Measurements from ENCODE around the gene ORC4. TPM values are rescaled to one million over a fixed set of nuclear protein-coding genes. Genes with fewer than 3 reads are reported as not detected.

Gene ORC4
- total and polyA plus RNA-seq, 8 donors, result 4.8 to 27.6 (median 15.5) TPM

DNA sequence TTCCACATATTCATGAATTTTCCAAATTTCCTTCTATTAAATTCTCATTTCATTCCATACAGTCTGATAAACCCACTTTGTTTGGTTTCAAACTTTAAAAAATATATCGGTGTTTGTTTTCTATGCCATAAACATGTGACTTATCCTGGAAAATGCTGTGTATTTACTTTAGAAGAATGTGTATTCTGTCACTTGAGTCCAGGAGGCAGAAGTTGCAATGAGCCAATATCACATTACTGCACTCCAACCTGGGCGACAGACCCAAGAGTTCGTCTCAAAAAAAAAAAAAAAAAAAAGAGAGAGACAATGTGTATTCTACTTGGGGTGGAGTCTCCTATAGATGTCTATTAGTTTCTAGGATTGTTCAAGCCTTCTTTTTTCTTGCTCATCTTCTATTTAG lies 32.1 kb upstream of the ORC4 start:
- no peaks in the 10 kb centered on the region for H3K36me3 ChIP-seq
- FAIRE-seq, result no peak
- 98 to 99% methylated on average over 3 of the region's 3 CpGs for WGBS, 2 donors
- TF ChIP-seq, protein P1, sequence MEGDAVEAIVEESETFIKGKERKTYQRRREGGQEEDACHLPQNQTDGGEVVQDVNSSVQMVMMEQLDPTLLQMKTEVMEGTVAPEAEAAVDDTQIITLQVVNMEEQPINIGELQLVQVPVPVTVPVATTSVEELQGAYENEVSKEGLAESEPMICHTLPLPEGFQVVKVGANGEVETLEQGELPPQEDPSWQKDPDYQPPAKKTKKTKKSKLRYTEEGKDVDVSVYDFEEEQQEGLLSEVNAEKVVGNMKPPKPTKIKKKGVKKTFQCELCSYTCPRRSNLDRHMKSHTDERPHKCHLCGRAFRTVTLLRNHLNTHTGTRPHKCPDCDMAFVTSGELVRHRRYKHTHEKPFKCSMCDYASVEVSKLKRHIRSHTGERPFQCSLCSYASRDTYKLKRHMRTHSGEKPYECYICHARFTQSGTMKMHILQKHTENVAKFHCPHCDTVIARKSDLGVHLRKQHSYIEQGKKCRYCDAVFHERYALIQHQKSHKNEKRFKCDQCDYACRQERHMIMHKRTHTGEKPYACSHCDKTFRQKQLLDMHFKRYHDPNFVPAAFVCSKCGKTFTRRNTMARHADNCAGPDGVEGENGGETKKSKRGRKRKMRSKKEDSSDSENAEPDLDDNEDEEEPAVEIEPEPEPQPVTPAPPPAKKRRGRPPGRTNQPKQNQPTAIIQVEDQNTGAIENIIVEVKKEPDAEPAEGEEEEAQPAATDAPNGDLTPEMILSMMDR (IDR thresholded peaks at IDR 0.05), result no peak
- H3K27me3 ChIP-seq, result no peaks in the 10 kb centered on the region
- ATAC-seq, result no peak
- DNase-seq, result no peak
- intact Hi-C loops (cut with DNase I), result no loop called here
- no peak overlapping the region for H3K4me3 ChIP-seq
- no peak overlapping the region for H3K27ac ChIP-seq
- H3K9me3 ChIP-seq, result no peaks in the 10 kb centered on the region
- peaks cover 0 to 2% (median 0%) of the 10 kb centered on the region in 3 donors for H3K4me1 ChIP-seq

DNA sequence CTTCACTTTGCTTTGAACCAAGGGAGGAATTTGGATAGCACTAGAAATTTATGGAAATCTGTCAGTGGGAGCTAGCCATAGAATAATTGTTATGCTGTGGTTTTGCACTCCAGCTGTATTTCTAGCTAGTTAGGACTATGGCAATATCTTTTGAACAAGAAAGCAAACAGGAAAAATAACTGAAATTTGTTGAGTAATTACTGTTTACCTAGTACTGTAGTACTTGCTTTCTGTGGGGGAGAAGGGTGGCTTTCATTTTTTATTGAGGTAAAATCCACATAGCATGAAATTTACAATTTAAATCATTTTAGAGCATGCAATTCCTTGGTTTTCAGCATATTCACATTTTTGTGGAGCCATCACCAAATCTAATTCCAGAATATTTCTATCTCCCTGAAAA lies 28.7 kb upstream of the ORC4 start:
- intact Hi-C loops (cut with DNase I), result no loop called here
- Histone ChIP-seq H3K27ac (no peak overlapping the region), H3K9me3 (no peaks in the 10 kb centered on the region), H3K27me3 (no peaks in the 10 kb centered on the region), H3K36me3 (no peaks in the 10 kb centered on the region), H3K4me1 (no peaks in the 10 kb centered on the region), H3K4me3 (no peak overlapping the region)
- ATAC-seq (no peak), DNase-seq (no peak), FAIRE-seq (no peak)
- TF ChIP-seq, protein P1 (IDR thresholded peaks at IDR 0.05), result no peak

DNA sequence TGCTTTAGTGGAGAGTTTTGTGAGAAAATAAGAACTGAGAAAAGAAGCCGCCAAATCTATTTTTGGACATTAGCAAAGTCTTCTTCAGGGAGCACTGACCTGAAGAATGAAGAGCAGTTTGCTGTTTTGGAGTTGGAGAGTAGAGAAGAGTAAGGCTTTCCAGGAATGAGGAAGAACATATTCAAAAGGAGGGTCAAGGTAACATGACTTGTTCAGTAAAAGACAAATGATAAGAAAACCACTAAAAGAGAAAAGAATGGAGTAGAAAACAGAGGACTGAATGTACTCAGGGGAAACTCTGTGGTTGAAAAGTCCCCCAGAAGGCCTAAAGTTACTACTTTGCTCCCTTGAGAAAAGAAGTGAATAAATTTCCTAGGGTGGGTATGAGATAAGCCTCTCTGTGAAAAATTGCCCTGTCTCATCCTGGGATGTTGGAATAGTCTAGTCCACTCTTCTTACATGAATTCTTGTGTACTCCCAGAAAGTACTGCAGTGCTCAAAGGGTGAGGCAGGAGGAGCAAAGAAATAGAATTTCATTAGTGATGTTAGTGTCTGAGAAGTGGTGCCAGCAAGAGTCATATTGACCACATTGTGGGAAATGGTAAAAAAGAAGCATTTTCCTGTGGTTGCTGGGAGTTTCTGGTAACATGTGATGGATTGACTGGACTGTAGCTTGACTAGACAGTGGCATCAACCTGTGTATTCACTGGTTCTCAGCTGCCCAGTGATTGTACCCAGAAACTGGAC lies 28.1 kb upstream of the ORC4 start:
- intact Hi-C loops (cut with DNase I), result no loop called here
- ATAC-seq, result no peak
- Histone ChIP-seq H3K9me3 (no peaks in the 10 kb centered on the region), H3K27ac (no peak overlapping the region), H3K4me1 (no peaks in the 10 kb centered on the region), H3K4me3 (no peak overlapping the region), H3K27me3 (no peaks in the 10 kb centered on the region), H3K36me3 (no peaks in the 10 kb centered on the region)
- TF ChIP-seq, protein P1 (IDR thresholded peaks at IDR 0.05), result no peak
- no peak for DNase-seq
- FAIRE-seq, result no peak
- WGBS, 2 donors, result 95 to 97% methylated on average over 1 of the region's 1 CpG

DNA sequence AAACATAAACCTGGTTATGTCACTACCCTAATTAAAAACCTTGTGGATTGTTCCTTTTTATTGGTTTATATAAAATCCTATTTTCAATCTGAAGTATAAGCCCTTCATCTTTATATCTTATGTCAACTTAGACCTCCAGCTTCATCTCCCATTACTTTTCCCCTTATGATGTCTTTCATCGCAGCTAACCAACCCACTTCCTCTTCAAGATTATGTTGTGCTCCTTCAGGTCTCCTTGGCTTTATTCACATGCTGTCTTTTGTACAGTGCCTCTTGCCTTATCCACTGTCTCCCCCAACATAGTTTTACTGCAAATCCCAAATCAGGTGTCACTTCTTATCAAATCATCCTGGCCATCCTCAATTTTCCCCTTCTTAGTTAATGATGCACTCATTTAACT lies 26.3 kb upstream of the ORC4 start:
- Histone ChIP-seq H3K9me3 (no peaks in the 10 kb centered on the region), H3K36me3 (no peaks in the 10 kb centered on the region), H3K4me3 (no peak overlapping the region), H3K27ac (no peak overlapping the region), H3K27me3 (no peaks in the 10 kb centered on the region), H3K4me1 (no peaks in the 10 kb centered on the region)
- intact Hi-C loops (cut with DNase I), result no loop called here
- FAIRE-seq (no peak), ATAC-seq (no peak), DNase-seq (no peak)
- WGBS, 2 donors, result 95% methylated on average over 1 of the region's 1 CpG
- TF ChIP-seq, protein P1 (IDR thresholded peaks at IDR 0.05), result no peak

DNA sequence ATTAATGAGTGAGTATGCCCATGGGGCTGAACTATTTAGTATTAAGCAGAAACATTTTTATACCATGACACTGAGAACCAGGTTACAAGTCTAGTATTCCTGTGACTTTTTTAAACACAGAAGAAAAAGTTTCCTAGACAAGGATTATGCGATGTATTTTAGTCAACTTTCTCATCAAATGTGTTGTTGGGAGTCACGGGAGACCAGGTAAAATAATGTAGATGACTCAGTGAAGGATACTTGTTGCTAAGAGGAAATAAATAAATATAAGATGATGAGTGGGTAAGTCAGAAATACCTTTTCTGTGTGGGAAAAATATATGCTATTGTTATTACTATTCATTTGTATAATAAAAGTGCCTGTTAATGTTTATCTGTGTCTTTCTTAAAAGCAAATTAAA lies 23.8 kb upstream of the ORC4 start:
- H3K27me3 ChIP-seq, result no peaks in the 10 kb centered on the region
- TF ChIP-seq, protein P1 (IDR thresholded peaks at IDR 0.05), result no peak
- no peak overlapping the region for H3K4me3 ChIP-seq
- ATAC-seq, result no peak
- WGBS, 2 donors, result 98% methylated on average over 2 of the region's 2 CpGs
- H3K4me1 ChIP-seq, result no peaks in the 10 kb centered on the region
- H3K36me3 ChIP-seq, result no peaks in the 10 kb centered on the region
- FAIRE-seq, result no peak
- intact Hi-C loops (cut with DNase I), result no loop called here
- DNase-seq, result no peak
- H3K9me3 ChIP-seq, result no peaks in the 10 kb centered on the region
- no peak overlapping the region for H3K27ac ChIP-seq

Data from pancreas (tissue), 10 donors.